Neural cell (in vitro differentiated cells): Measurements from ENCODE around the gene DDX41. TPM values are rescaled to one million over a fixed set of nuclear protein-coding genes. Genes with fewer than 3 reads are reported as not detected.
A peak's percentile ranks its signal among the peaks of the same experiment; 100 is the strongest.

Source experiments
- H2AFZ ChIP-seq: fragments of 200-600, 300-800 bp; sonication (generic), shearing (Covaris generic); 2 replicates; pipeline ENCODE4 v1.6.0; 2014; ENCODE audit warnings: low read depth, mild to moderate bottlenecking, antibody characterized with exemption, low read length, moderate library complexity
- H3F3A ChIP-seq: fragments of 200-600 bp; shearing (Covaris generic); 2 replicates; pipeline ENCODE4 v1.6.1; 2016; ENCODE audit warnings: mild to moderate bottlenecking, moderate library complexity, mixed read lengths, antibody characterized with exemption, low read length; ENCODE audit not compliant: insufficient read depth, poor library complexity, severe bottlenecking
- H3K27ac ChIP-seq: fragments of 200-600, 300-800 bp; sonication (generic), shearing (Covaris generic); 2 replicates; pipeline ENCODE4 v1.5.1; 2014; ENCODE audit warnings: mild to moderate bottlenecking, low read length, moderate library complexity
- H3K27me3 ChIP-seq: fragments of 300-800, 200-600 bp; sonication (generic), shearing (Covaris generic); 2 replicates; pipeline ENCODE4 v1.6.0; 2014; ENCODE audit warnings: mild to moderate bottlenecking, low read depth, low read length, moderate library complexity; ENCODE audit not compliant: insufficient read depth
- H3K36me3 ChIP-seq: fragments of 300-800, 200-600 bp; sonication (generic), shearing (Covaris generic); 2 replicates; pipeline ENCODE4 v1.5.1; 2014; ENCODE audit warnings: mild to moderate bottlenecking, antibody characterized with exemption, low read length, moderate library complexity; ENCODE audit not compliant: insufficient read depth
- H3K4me2 ChIP-seq: fragments of 300-800, 200-600 bp; sonication (generic), shearing (Covaris generic); 2 replicates; pipeline ENCODE4 v1.6.0; 2014; ENCODE audit warnings: mild to moderate bottlenecking, low read length
- H3K4me3 ChIP-seq: fragments of 300-800, 200-600 bp; sonication (generic), shearing (Covaris generic); 2 replicates; pipeline ENCODE4 v1.5.1; 2014; ENCODE audit warnings: mild to moderate bottlenecking, low read length, moderate library complexity
- H3K79me2 ChIP-seq: fragments of 200-600 bp; shearing (Covaris generic); replicated peaks from 2 replicates; pipeline ENCODE4 v1.6.0; 2014; ENCODE audit warnings: mild to moderate bottlenecking, low read length, moderate library complexity; ENCODE audit not compliant: insufficient read depth
- H3K9ac ChIP-seq: fragments of 300-800, 200-600 bp; sonication (generic), shearing (Covaris generic); 2 replicates; pipeline ENCODE4 v1.6.1; 2016; ENCODE audit warnings: mild to moderate bottlenecking, low read length, mixed read lengths
- H3K9me2 ChIP-seq: fragments of 200-600 bp; shearing (Covaris generic); 2 replicates; pipeline ENCODE4 v1.6.1; 2016; ENCODE audit warnings: mild to moderate bottlenecking, low read length, mixed read lengths; ENCODE audit not compliant: insufficient read depth
- H3K9me3 ChIP-seq: fragments of 200-600, 300-800 bp; sonication (generic), shearing (Covaris generic); 2 replicates; pipeline ENCODE4 v1.6.1; 2016; ENCODE audit warnings: mild to moderate bottlenecking, mixed run types, low read length, moderate library complexity, mixed read lengths
- H4K20me1 ChIP-seq: fragments of 200-600 bp; shearing (Covaris generic); 2 replicates; pipeline ENCODE4 v1.6.1; 2016; ENCODE audit warnings: mild to moderate bottlenecking, mixed run types; ENCODE audit not compliant: insufficient read depth
- CTCF ChIP-seq: fragments of 450-650 bp; IDR thresholded peaks from 2 replicates; pipeline ENCODE4 v1.5.1; 2014; ENCODE audit warnings: antibody characterized with exemption, mild to moderate bottlenecking, moderate library complexity; ENCODE audit not compliant: poor library complexity, severe bottlenecking
- EZH2 ChIP-seq: fragments of 200-600, 300-800 bp; shearing (Covaris generic), sonication (generic); IDR thresholded peaks from 2 replicates; pipeline ENCODE4 v1.6.1; 2014; ENCODE audit warnings: antibody characterized with exemption, low read length, borderline replicate concordance, mild to moderate bottlenecking; ENCODE audit not compliant: insufficient read depth, poor library complexity, severe bottlenecking
- MXI1 ChIP-seq: fragments of 450-650 bp; conservative IDR thresholded peaks from 2 replicates; pipeline ENCODE4 v1.6.1; 2014; ENCODE audit warnings: antibody characterized with exemption, mild to moderate bottlenecking; ENCODE audit not compliant: poor library complexity, severe bottlenecking
- POLR2AphosphoS5 ChIP-seq: IDR thresholded peaks from 2 replicates; pipeline ENCODE4 v1.6.1; 2012
- RAD21 ChIP-seq: fragments of 450-650 bp; conservative IDR thresholded peaks from 2 replicates; pipeline ENCODE4 v1.6.1; 2014; ENCODE audit warnings: antibody characterized with exemption, mild to moderate bottlenecking, moderate library complexity
- SMC3 ChIP-seq: fragments of 450-650 bp; conservative IDR thresholded peaks from 2 replicates; pipeline ENCODE4 v1.6.1; 2014; ENCODE audit warnings: antibody characterized with exemption, mild to moderate bottlenecking, moderate library complexity; ENCODE audit not compliant: poor library complexity
- TAF1 ChIP-seq: IDR thresholded peaks from 2 replicates; pipeline ENCODE4 v1.6.1; 2012; ENCODE audit warnings: low read depth
- polyA plus RNA-seq: library from polyadenylated mRNA; depleted of rRNA; stranded (reverse); fragments of >200 nt; gene quantifications from 2 replicates; pipeline ENCODE4 v1.2.3, GENCODE V29; 2014

DDX41 gene
- polyA plus RNA-seq, 1 donor from 2014 or later = 113 TPM

GRCh38 chr5:177491983-177492746, 24.6 kb downstream of the DDX41 start:
- TF ChIP-seq POLR2AphosphoS5 (no peak), CTCF (no peak), EZH2 (no peak), SMC3 (no peak), RAD21 (no peak), MXI1 (no peak), TAF1 (no peak)
- Histone ChIP-seq H3F3A (no peaks in the 10 kb centered on the region), H3K9me2 (no peaks in the 10 kb centered on the region), H3K27ac (no peak overlapping the region), H2AFZ (no peak overlapping the region), H4K20me1 (no peaks in the 10 kb centered on the region), H3K4me3 (no peak overlapping the region), H3K9me3 (no peaks in the 10 kb centered on the region), H3K4me2 (no peak overlapping the region), H3K27me3 (no peaks in the 10 kb centered on the region), H3K36me3 (no peaks in the 10 kb centered on the region), H3K79me2 (peaks cover 16% of the 10 kb centered on the region), H3K9ac (no peak overlapping the region)

GRCh38 chr5:177491429-177491945, 25.3 kb downstream of the DDX41 start:
- no peak overlapping the region for H3K4me3 ChIP-seq
- H3K9ac ChIP-seq = no peak overlapping the region
- H3F3A ChIP-seq = no peaks in the 10 kb centered on the region
- no peaks in the 10 kb centered on the region for H3K27me3 ChIP-seq
- peaks cover 11% of the 10 kb centered on the region for H3K79me2 ChIP-seq
- no peaks in the 10 kb centered on the region for H3K36me3 ChIP-seq
- H3K4me2 ChIP-seq = no peak overlapping the region
- no peaks in the 10 kb centered on the region for H4K20me1 ChIP-seq
- H3K9me2 ChIP-seq = no peaks in the 10 kb centered on the region
- H3K9me3 ChIP-seq = no peaks in the 10 kb centered on the region
- TF ChIP-seq CTCF = peak; percentile 61
- no peak for TF ChIP-seq TAF1
- no peak overlapping the region for H2AFZ ChIP-seq
- no peak overlapping the region for H3K27ac ChIP-seq

GRCh38 chr5:177490992-177491391, 25.8 kb downstream of the DDX41 start:
- no peaks in the 10 kb centered on the region for H3F3A ChIP-seq
- no peak overlapping the region for H3K9ac ChIP-seq
- no peak overlapping the region for H3K4me2 ChIP-seq
- no peak overlapping the region for H3K27ac ChIP-seq
- H3K4me3 ChIP-seq = no peak overlapping the region
- peaks cover 6% of the 10 kb centered on the region for H3K79me2 ChIP-seq
- H3K9me3 ChIP-seq = no peaks in the 10 kb centered on the region
- no peak for TF ChIP-seq EZH2
- TF ChIP-seq CTCF = no peak
- TF ChIP-seq SMC3 = no peak
- TF ChIP-seq MXI1 = no peak
- no peaks in the 10 kb centered on the region for H3K9me2 ChIP-seq
- no peaks in the 10 kb centered on the region for H3K36me3 ChIP-seq
- H3K27me3 ChIP-seq = no peaks in the 10 kb centered on the region
- no peak overlapping the region for H2AFZ ChIP-seq
- H4K20me1 ChIP-seq = no peaks in the 10 kb centered on the region
